Measurements from ENCODE around the gene COL27A1. TPM values are rescaled to one million over a fixed set of nuclear protein-coding genes. Genes with fewer than 3 reads are reported as not detected.

Gene COL27A1
- total and polyA plus RNA-seq, 8 donors: 9.7 to 109 (median 19.6) TPM

DNA sequence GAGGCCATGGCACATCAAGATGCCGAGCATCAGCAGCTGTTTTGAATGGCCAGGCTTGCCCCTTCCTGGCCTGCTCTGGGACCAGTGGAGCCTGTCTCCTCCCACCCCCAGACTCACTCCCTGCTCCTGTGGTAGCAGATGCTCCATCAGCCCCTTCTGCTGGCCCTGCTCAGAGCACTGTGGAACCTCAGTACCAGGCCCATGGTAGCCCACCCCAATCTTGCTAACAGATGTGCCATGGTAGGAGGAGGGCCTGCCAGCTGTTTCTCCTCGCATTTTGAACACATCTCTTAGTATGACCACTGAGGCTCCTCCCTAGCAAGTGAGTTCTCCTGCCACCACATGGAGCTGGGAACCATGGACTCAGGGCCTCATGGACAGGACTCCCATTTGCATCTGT, 29.5 kb downstream of the COL27A1 start:
- FAIRE-seq (no peak), DNase-seq (peak in 2 of 6 donors; percentile 4 to 35), ATAC-seq (no peak)
- no peak overlapping the region for H3K27ac ChIP-seq
- no peaks in the 10 kb centered on the region for H3K9me3 ChIP-seq
- H3K27me3 ChIP-seq: no peaks in the 10 kb centered on the region
- intact Hi-C loops (cut with DNase I): no loop called here
- TF ChIP-seq, protein P1, sequence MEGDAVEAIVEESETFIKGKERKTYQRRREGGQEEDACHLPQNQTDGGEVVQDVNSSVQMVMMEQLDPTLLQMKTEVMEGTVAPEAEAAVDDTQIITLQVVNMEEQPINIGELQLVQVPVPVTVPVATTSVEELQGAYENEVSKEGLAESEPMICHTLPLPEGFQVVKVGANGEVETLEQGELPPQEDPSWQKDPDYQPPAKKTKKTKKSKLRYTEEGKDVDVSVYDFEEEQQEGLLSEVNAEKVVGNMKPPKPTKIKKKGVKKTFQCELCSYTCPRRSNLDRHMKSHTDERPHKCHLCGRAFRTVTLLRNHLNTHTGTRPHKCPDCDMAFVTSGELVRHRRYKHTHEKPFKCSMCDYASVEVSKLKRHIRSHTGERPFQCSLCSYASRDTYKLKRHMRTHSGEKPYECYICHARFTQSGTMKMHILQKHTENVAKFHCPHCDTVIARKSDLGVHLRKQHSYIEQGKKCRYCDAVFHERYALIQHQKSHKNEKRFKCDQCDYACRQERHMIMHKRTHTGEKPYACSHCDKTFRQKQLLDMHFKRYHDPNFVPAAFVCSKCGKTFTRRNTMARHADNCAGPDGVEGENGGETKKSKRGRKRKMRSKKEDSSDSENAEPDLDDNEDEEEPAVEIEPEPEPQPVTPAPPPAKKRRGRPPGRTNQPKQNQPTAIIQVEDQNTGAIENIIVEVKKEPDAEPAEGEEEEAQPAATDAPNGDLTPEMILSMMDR (IDR thresholded peaks at IDR 0.05): no peak
- 94 to 100% methylated on average over 2 of the region's 2 CpGs for WGBS, 2 donors
- H3K4me1 ChIP-seq: peaks cover 3 to 12% (median 5%) of the 10 kb centered on the region in 3 donors
- H3K4me3 ChIP-seq: no peak overlapping the region
- no peaks in the 10 kb centered on the region for H3K36me3 ChIP-seq

DNA sequence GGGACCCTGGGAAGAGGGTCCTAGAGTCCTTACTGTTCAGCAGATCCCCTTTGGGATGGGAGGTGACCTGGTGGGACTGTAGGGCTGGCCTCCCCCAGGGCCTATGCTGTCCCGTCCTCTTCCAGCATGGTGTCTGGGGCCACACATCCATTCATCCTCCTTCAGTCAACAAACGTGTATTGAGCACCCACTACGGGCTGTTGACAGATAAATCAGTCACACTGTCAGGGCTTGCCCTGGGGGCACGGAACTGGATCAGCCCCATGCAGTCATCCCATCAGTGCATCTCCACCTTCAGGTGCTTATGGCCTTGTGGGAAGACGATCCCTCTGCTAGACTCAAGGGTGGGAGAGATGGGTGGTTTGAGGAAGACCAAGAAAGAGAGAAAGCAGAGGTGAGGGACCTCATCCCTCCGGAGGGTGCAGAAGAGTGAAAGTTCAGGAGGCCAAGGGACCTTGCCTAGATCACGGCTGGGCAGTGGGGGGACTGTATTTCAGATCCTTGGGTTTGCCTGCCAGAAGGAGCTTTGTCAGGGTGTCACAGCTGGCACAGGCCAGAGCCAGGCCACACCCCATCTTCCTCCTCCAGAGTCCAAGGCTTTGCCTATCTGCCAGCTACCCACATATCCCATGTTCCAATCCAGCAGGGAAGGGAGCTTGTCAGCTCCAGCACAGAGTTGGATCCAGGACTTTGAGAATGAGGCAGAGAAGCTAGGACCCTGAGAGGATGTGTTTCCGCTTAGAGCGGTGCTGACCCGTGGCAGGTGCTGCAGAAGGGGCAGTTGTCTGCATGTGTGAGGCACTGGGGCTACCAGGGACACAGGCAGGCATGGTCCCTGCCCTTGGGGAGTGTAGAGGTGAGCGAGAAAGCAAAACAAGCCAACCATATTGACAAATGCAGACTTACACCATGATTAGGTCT, 30.5 kb downstream of the COL27A1 start:
- H3K27ac ChIP-seq: no peak overlapping the region
- peak in 2 of 6 donors; percentile 6 to 33 for DNase-seq
- FAIRE-seq: no peak
- WGBS, 2 donors: 84 to 90% methylated on average over 11 of the region's 11 CpGs
- ATAC-seq: no peak
- TF ChIP-seq, protein P1 (IDR thresholded peaks at IDR 0.05): no peak
- peaks cover 2 to 10% (median 3%) of the 10 kb centered on the region in 3 donors for H3K4me1 ChIP-seq
- H3K9me3 ChIP-seq: no peaks in the 10 kb centered on the region
- no peak overlapping the region for H3K4me3 ChIP-seq
- H3K36me3 ChIP-seq: no peaks in the 10 kb centered on the region
- no peaks in the 10 kb centered on the region for H3K27me3 ChIP-seq
- intact Hi-C loops (cut with DNase I): no loop called here

DNA sequence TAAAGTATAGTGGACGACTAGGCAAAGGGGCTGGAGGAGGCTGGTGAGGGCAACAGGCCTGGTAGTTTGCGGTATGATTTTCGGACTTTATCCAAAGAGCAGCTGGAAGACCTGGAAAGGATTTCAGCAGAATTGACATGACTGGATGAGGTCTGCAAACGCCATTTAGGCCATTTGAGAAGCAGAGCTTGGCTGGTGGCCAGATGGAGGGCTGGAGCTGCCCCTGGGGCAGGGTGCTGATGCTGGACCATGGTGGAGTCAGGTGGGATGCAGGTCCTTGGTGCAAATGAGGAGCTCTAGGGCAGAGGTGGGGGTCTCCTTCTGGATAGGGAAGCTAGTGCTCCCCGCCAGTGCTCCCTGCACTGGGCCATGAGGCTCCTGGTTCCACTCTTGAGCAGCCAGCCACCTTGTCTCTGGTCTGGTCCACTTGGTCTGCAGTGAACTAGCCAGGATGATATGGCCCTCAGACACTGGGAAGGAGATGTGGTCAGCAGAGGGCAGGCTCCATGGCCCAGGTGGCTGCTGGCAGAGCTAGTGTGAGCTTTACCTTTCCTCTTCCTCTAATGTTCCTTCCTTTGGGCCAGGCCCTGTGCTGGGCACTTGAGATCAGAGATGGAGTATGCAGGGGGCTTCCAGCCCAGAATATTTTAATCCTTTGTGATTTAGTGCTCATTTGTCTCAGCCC, 31.4 kb downstream of the COL27A1 start:
- no peak for FAIRE-seq
- Histone ChIP-seq H3K27me3 (no peaks in the 10 kb centered on the region), H3K27ac (no peak overlapping the region), H3K36me3 (no peaks in the 10 kb centered on the region), H3K4me3 (no peak overlapping the region), H3K9me3 (no peaks in the 10 kb centered on the region), H3K4me1 (peaks cover 0 to under 1% (median 0%) of the 10 kb centered on the region in 3 donors)
- no peak for ATAC-seq
- DNase-seq: peak in 2 of 6 donors; percentile 35 to 44
- intact Hi-C loops (cut with DNase I): no loop called here
- TF ChIP-seq, protein P1 (IDR thresholded peaks at IDR 0.05): no peak
- WGBS, 2 donors: 90 to 96% methylated on average over 5 of the region's 5 CpGs

DNA sequence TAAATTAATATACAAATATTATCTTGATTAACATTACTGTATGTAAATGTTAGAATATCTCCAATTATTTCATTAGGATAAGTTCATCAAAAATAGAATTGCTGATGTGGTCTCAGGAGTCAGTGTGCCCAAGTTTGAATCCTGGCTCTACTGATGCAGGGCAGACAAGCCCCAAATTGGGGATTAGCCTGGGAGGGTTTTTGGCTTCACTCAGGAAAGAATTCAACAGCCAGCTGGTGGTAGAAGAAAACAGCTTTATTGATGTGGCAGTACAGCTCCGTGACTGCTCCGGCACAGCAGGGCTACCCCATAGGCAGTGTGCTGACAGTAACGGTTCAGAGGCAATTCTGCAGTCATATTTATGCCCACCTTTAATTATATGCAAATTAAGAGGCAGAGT, 32.5 kb downstream of the COL27A1 start:
- Histone ChIP-seq H3K4me3 (no peak overlapping the region), H3K27ac (no peak overlapping the region), H3K9me3 (no peaks in the 10 kb centered on the region), H3K4me1 (no peaks in the 10 kb centered on the region), H3K36me3 (no peaks in the 10 kb centered on the region), H3K27me3 (no peaks in the 10 kb centered on the region)
- DNase-seq (no peak), ATAC-seq (no peak), FAIRE-seq (no peak)
- TF ChIP-seq, protein P1 (IDR thresholded peaks at IDR 0.05): no peak
- WGBS, 2 donors: 95 to 96% methylated on average over 3 of the region's 3 CpGs
- intact Hi-C loops (cut with DNase I): no loop called here
